T-helper 22 cell (primary cell): Measurements from ENCODE around the gene C17orf107.

Experiments
- DNase-seq: peaks from one replicate; pipeline ENCODE4 v3.0.0-alpha.2; 2020; ENCODE audit warnings: low read depth

Gene C17orf107

GRCh38 chr17:4872786-4873185, 26.6 kb upstream of the C17orf107 start:
- DNase-seq: no peak

GRCh38 chr17:4877089-4877488, 22.2 kb upstream of the C17orf107 start:
- DNase-seq: no peak

- DNase-seq: no peak
Observed at GRCh38 chr17:4879601-4880000, 19.7 kb upstream of the C17orf107 start.

DNA sequence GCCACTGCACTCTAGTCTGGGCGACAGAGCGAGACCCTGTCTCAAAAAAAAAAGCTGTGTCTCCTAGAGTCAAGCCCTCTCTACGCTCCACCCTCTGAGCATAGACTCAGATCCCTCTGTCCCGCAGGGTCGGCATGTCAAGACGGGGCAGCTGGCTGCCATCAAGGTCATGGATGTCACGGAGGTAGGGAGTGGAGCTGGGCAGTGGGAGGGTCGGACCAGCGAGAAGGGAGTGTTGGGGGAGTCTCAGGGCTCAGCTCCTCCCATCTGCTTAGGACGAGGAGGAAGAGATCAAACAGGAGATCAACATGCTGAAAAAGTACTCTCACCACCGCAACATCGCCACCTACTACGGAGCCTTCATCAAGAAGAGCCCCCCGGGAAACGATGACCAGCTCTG, 18.5 kb upstream of the C17orf107 start:
- no peak for DNase-seq

GRCh38 chr17:4881761-4882555, 17.4 kb upstream of the C17orf107 start:
- peak; percentile 17 for DNase-seq

GRCh38 chr17:4884489-4884888, 14.8 kb upstream of the C17orf107 start:
- no peak for DNase-seq

- no peak for DNase-seq
Observed at GRCh38 chr17:4886830-4887229, 12.5 kb upstream of the C17orf107 start.

GRCh38 chr17:4887581-4887980, 11.8 kb upstream of the C17orf107 start:
- no peak for DNase-seq

- no peak for DNase-seq
Observed at GRCh38 chr17:4891411-4892410, 7.6 kb upstream of the C17orf107 start.

GRCh38 chr17:4892499-4893221, 6.7 kb upstream of the C17orf107 start:
- no peak for DNase-seq

DNA sequence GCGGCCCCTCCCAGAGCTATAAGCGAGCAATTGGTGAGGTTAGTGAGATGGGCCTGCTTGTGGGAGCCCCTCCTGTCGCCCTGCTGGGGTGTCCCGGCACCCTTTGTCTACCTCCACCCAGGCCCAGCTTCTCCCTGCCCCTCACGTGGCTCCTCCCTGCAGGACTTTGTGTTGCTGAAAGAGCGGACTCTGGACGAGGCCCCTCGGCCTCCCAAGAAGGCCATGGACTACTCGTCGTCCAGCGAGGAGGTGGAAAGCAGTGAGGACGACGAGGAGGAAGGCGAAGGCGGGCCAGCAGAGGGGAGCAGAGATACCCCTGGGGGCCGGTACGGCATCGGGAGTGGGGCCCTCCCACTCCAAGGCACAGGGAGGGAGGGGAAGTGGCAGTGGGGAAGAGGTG, 6.1 kb upstream of the C17orf107 start:
- no peak for DNase-seq

GRCh38 chr17:4893721-4894560, 5.4 kb upstream of the C17orf107 start:
- no peak for DNase-seq

- no peak for DNase-seq
Observed at GRCh38 chr17:4895121-4895520, 4.2 kb upstream of the C17orf107 start.

DNA sequence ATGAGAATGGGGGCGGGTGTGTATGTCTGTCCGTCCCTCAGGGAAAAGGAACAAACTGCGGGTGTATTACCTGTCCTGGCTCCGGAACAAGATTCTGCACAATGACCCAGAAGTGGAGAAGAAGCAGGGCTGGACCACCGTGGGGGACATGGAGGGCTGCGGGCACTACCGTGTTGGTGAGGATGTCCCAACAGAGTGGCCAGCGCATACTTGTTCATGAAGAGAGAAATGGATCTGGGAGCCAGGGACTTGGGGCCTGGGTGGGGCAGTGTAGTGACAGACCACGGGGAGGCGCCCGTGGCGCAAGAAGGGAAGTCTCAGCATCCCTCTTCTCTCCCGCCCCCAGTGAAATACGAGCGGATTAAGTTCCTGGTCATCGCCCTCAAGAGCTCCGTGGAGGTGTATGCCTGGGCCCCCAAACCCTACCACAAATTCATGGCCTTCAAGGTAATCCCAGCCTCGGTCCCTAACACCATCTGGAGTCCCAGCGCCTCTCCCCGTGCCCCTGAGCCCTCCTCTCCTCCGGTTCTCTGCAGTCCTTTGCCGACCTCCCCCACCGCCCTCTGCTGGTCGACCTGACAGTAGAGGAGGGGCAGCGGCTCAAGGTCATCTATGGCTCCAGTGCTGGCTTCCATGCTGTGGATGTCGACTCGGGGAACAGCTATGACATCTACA, 3.5 kb upstream of the C17orf107 start:
- no peak for DNase-seq

DNA sequence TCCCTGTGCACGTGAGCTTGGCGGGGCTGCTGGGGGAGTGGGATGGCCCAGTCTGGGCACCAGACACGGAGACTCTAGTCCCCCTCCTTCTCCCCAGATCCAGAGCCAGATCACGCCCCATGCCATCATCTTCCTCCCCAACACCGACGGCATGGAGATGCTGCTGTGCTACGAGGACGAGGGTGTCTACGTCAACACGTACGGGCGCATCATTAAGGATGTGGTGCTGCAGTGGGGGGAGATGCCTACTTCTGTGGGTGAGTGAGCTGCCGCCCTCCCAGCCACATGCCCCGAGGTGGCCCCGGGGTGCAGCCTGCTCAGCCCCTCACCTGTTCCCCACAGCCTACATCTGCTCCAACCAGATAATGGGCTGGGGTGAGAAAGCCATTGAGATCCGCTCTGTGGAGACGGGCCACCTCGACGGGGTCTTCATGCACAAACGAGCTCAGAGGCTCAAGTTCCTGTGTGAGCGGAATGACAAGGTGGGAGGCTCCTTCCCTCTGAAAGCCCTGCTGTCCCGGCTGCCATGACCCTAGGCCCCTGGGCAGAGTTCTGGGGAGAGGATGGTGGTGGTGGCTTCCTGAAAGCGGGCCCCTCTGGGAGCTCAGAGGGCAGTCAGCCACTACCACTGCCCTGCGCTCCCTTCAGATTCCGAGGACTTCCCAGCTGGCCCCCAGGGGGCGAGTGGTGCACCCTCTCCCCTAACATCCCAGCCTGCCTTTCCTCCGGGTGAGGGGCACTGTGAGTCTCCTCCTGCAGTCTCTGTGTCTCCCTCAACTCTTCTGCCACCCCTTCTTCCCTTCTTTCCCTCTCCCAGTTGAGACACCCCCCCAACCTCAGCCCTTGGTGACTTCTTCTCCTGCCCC, 2.8 kb upstream of the C17orf107 start:
- no peak for DNase-seq

GRCh38 chr17:4897198-4897687, 2.1 kb upstream of the C17orf107 start:
- no peak for DNase-seq

GRCh38 chr17:4897785-4898184, 1.6 kb upstream of the C17orf107 start:
- DNase-seq: no peak

GRCh38 chr17:4898351-4898750, 985 bp upstream of the C17orf107 start:
- no peak for DNase-seq

GRCh38 chr17:4898927-4899326, 409 bp upstream of the C17orf107 start:
- peak; percentile 18 for DNase-seq
